OCI-LY7 (cell line): ENCODE data around the gene CRELD2. TPM values are rescaled to one million over a fixed set of nuclear protein-coding genes. Genes with fewer than 3 reads are reported as not detected.

Experiments used
- BruUV-seq: library from RNA; stranded (reverse); fragments of 400-500 nt; replicated peaks from 2 replicates; lab custom pipeline; 2021; lab: Mats Ljungman, UMichigan
- CTCF ChIA-PET: fragments of 300-600 bp; sonication (Branson Sonifier 250); formaldehyde crosslinking; loops from one replicate; lab custom pipeline; 2022; ENCODE audit warnings: antibody characterized with exemption; ENCODE audit not compliant: unreplicated experiment; lab: Charles Lee
- POLR2A ChIA-PET: fragments of 300-600 bp; sonication (Branson Sonifier 250); formaldehyde crosslinking; loops from one replicate; lab custom pipeline; 2022; ENCODE audit warnings: antibody characterized with exemption; lab: Charles Lee
- DNase-seq: peaks from one replicate; pipeline ENCODE4 v3.0.0-alpha.2; 2015; ENCODE audit warnings: low spot score
- H2AFZ ChIP-seq: fragments of 200-600 bp; sonication (generic), shearing (Covaris generic); 2 replicates; pipeline ENCODE4 v1.6.1; 2014; ENCODE audit warnings: mild to moderate bottlenecking, antibody characterized with exemption, low read length, moderate library complexity
- H3K27ac ChIP-seq: fragments of 200-600 bp; sonication (generic); 2 replicates; pipeline ENCODE4 v1.5.1; 2014; ENCODE audit warnings: mixed run types, low read depth, mild to moderate bottlenecking, moderate library complexity, low read length, inconsistent platforms; ENCODE audit not compliant: poor library complexity, severe bottlenecking
- H3K36me3 ChIP-seq: fragments of 200-600 bp; sonication (generic); 2 replicates; pipeline ENCODE4 v1.6.1; 2014; ENCODE audit warnings: mild to moderate bottlenecking, antibody characterized with exemption, low read length, moderate library complexity, mixed read lengths; ENCODE audit not compliant: insufficient read depth
- H3K4me1 ChIP-seq: fragments of 200-600 bp; sonication (generic); 2 replicates; pipeline ENCODE4 v1.5.1; 2014; ENCODE audit warnings: mild to moderate bottlenecking, low read length; ENCODE audit not compliant: insufficient read depth, poor library complexity, severe bottlenecking
- H3K4me2 ChIP-seq: fragments of 200-600 bp; sonication (generic); 2 replicates; pipeline ENCODE4 v1.6.1; 2014; ENCODE audit warnings: mild to moderate bottlenecking, low read length
- H3K4me3 ChIP-seq: fragments of 200-600 bp; sonication (generic); 2 replicates; pipeline ENCODE4 v1.5.1; 2014; ENCODE audit warnings: mild to moderate bottlenecking, low read depth, low read length; ENCODE audit not compliant: poor library complexity, severe bottlenecking
- H3K79me2 ChIP-seq: fragments of 200-600 bp; sonication (generic); 2 replicates; pipeline ENCODE4 v1.6.1; 2016; ENCODE audit warnings: low read depth, mild to moderate bottlenecking, low read length, moderate library complexity, mixed read lengths; ENCODE audit not compliant: insufficient read depth
- H3K9me2 ChIP-seq: fragments of 200-600 bp; sonication (generic); 2 replicates; pipeline ENCODE4 v1.6.1; 2016; ENCODE audit warnings: mild to moderate bottlenecking, low read length, mixed read lengths; ENCODE audit not compliant: insufficient read depth
- H3K9me3 ChIP-seq: fragments of 200-600 bp; sonication (generic); 2 replicates; pipeline ENCODE4 v1.6.1; 2014; ENCODE audit warnings: mild to moderate bottlenecking, mixed run types, low read length, mixed read lengths
- H4K20me1 ChIP-seq: fragments of 200-600 bp; sonication (generic); 2 replicates; pipeline ENCODE4 v1.6.1; 2014; ENCODE audit warnings: mild to moderate bottlenecking, antibody characterized with exemption, low read length, moderate library complexity, mixed read lengths; ENCODE audit not compliant: insufficient read depth
- EZH2phosphoT487 ChIP-seq: fragments of 200-600 bp; sonication (generic); IDR thresholded peaks from 2 replicates; pipeline ENCODE4 v1.6.1; 2018; ENCODE audit warnings: low read depth, borderline replicate concordance, mild to moderate bottlenecking, mixed run types, antibody characterized with exemption, low read length, moderate library complexity, mixed read lengths
- intact Hi-C: fragments of 100-400 bp; cut with micrococcal nuclease; formaldehyde crosslinking; loops from one replicate; pipeline ENCODE4 v1.10.0; 2022; ENCODE audit not compliant: unreplicated experiment
- total RNA-seq, 2 experiments: library from RNA; depleted of rRNA in 1 of 2; stranded (reverse); fragments of >200 nt in 1 of 2; shearing (Covaris generic) in 1 of 2; gene quantifications; 2 replicates each; pipeline ENCODE4 v1.2.3, GENCODE V29; 2014 to 2022
- TF ChIP-seq, protein P1 (sequence below): fragments of 200-600 bp; sonication (generic); conservative IDR thresholded peaks from 2 replicates; pipeline ENCODE4 v1.5.1; 2014; ENCODE audit warnings: mild to moderate bottlenecking, antibody characterized with exemption, low read length, moderate library complexity, mixed read lengths

CRELD2 gene
- total RNA-seq, 2 experiments from 2014 or later, result 32.0 to 32.5 TPM

DNA sequence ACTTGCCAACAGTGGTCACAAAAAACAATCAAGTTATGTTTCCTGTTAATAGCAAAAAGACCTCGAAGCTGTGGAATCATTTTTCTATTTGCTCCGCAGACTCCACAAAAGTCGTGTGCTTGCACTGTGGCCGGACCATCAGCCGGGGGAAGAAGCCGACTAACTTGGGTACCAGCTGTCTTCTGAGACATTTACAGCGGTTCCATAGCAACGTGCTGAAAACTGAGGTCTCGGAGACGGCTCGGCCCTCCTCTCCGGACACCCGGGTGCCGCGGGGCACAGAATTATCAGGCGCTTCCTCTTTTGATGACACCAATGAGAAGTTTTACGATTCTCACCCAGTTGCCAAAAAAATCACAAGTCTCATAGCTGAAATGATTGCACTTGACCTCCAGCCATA is 33.2 kb upstream of the CRELD2 start:
- no peaks in the 10 kb centered on the region for H4K20me1 ChIP-seq
- BruUV-seq, result no TSS peak
- CTCF ChIA-PET, result no interaction called here
- no peak overlapping the region for H3K4me2 ChIP-seq
- POLR2A ChIA-PET, result interaction anchor here (0.7 kb wide), 1 partner anchor 85 kb away, joined by 3 read pairs; no protein-coding TSS in a partner anchor
- H2AFZ ChIP-seq, result no peak overlapping the region
- H3K27ac ChIP-seq, result no peak overlapping the region
- no peaks in the 10 kb centered on the region for H3K4me1 ChIP-seq
- no peak for DNase-seq
- H3K9me2 ChIP-seq, result no peaks in the 10 kb centered on the region
- no peak for TF ChIP-seq EZH2phosphoT487
- TF ChIP-seq, protein P1, sequence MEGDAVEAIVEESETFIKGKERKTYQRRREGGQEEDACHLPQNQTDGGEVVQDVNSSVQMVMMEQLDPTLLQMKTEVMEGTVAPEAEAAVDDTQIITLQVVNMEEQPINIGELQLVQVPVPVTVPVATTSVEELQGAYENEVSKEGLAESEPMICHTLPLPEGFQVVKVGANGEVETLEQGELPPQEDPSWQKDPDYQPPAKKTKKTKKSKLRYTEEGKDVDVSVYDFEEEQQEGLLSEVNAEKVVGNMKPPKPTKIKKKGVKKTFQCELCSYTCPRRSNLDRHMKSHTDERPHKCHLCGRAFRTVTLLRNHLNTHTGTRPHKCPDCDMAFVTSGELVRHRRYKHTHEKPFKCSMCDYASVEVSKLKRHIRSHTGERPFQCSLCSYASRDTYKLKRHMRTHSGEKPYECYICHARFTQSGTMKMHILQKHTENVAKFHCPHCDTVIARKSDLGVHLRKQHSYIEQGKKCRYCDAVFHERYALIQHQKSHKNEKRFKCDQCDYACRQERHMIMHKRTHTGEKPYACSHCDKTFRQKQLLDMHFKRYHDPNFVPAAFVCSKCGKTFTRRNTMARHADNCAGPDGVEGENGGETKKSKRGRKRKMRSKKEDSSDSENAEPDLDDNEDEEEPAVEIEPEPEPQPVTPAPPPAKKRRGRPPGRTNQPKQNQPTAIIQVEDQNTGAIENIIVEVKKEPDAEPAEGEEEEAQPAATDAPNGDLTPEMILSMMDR, result no peak
- intact Hi-C loops, result no loop called here
- peaks cover 9% of the 10 kb centered on the region; the same call in 1 of the 2 replicates for H3K9me3 ChIP-seq
- H3K4me3 ChIP-seq, result no peak overlapping the region
- peaks cover 23% of the 10 kb centered on the region; the same call in 1 of the 2 replicates for H3K79me2 ChIP-seq
- H3K36me3 ChIP-seq, result peaks cover 74% of the 10 kb centered on the region

DNA sequence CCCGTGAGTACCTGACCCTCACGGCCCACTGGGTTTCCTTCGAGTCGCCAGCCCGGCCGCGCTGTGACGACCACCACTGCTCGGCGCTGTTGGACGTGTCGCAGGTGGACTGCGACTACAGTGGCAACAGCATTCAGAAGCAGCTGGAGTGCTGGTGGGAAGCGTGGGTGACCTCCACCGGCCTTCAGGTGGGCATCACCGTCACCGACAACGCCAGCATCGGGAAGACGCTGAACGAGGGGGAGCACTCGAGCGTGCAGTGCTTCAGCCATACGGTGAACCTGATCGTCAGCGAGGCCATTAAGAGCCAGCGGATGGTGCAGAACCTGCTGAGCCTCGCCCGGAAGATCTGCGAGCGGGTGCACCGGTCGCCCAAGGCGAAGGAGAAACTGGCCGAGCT is 32.6 kb upstream of the CRELD2 start:
- peaks cover 17% of the 10 kb centered on the region; the same call in 1 of the 2 replicates for H3K79me2 ChIP-seq
- no TSS peak for BruUV-seq

More for the DNA sequence above, 32.6 kb upstream of the CRELD2 start:
- no peaks in the 10 kb centered on the region for H4K20me1 ChIP-seq
- CTCF ChIA-PET, result no interaction called here
- intact Hi-C loops, result no loop called here
- no peak overlapping the region for H3K4me2 ChIP-seq
- DNase-seq, result no peak
- H3K27ac ChIP-seq, result no peak overlapping the region
- TF ChIP-seq, protein P1, result no peak
- no peak for TF ChIP-seq EZH2phosphoT487
- no peaks in the 10 kb centered on the region for H3K4me1 ChIP-seq
- H3K4me3 ChIP-seq, result no peak overlapping the region
- no peaks in the 10 kb centered on the region for H3K9me2 ChIP-seq
- H3K9me3 ChIP-seq, result peaks cover 9% of the 10 kb centered on the region; the same call in 1 of the 2 replicates
- H3K36me3 ChIP-seq, result peaks cover 80% of the 10 kb centered on the region
- POLR2A ChIA-PET, result interaction anchor here (0.7 kb wide), 1 partner anchor 86 kb away, joined by 3 read pairs; no protein-coding TSS in a partner anchor
- H2AFZ ChIP-seq, result no peak overlapping the region
